Measurements from ENCODE around the gene CNTLN. TPM values are rescaled to one million over a fixed set of nuclear protein-coding genes. Genes with fewer than 3 reads are reported as not detected.

CNTLN gene, protein sequence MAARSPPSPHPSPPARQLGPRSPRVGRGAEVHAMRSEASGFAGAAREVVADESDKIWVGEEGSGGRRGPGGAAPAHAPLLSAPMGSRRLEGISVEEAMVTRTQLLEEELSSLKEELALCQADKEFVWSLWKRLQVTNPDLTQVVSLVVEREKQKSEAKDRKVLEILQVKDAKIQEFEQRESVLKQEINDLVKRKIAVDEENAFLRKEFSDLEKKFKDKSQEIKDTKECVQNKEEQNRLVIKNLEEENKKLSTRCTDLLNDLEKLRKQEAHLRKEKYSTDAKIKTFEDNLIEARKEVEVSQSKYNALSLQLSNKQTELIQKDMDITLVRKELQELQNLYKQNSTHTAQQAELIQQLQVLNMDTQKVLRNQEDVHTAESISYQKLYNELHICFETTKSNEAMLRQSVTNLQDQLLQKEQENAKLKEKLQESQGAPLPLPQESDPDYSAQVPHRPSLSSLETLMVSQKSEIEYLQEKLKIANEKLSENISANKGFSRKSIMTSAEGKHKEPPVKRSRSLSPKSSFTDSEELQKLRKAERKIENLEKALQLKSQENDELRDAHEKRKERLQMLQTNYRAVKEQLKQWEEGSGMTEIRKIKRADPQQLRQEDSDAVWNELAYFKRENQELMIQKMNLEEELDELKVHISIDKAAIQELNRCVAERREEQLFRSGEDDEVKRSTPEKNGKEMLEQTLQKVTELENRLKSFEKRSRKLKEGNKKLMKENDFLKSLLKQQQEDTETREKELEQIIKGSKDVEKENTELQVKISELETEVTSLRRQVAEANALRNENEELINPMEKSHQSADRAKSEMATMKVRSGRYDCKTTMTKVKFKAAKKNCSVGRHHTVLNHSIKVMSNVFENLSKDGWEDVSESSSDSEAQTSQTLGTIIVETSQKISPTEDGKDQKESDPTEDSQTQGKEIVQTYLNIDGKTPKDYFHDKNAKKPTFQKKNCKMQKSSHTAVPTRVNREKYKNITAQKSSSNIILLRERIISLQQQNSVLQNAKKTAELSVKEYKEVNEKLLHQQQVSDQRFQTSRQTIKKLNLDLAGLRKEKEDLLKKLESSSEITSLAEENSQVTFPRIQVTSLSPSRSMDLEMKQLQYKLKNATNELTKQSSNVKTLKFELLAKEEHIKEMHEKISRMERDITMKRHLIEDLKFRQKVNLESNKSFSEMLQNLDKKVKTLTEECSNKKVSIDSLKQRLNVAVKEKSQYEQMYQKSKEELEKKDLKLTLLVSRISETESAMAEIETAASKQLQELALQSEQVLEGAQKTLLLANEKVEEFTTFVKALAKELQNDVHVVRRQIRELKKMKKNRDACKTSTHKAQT (N-terminal part only)
- total RNA-seq (0.51 and 0.94 TPM in 2 replicates), polyA plus RNA-seq (0.06 and 0.30 TPM in 2 replicates), polyA minus RNA-seq (0.09 and 0.29 TPM in 2 replicates)
- total RNA-seq (2013), result 1.1 TPM

DNA sequence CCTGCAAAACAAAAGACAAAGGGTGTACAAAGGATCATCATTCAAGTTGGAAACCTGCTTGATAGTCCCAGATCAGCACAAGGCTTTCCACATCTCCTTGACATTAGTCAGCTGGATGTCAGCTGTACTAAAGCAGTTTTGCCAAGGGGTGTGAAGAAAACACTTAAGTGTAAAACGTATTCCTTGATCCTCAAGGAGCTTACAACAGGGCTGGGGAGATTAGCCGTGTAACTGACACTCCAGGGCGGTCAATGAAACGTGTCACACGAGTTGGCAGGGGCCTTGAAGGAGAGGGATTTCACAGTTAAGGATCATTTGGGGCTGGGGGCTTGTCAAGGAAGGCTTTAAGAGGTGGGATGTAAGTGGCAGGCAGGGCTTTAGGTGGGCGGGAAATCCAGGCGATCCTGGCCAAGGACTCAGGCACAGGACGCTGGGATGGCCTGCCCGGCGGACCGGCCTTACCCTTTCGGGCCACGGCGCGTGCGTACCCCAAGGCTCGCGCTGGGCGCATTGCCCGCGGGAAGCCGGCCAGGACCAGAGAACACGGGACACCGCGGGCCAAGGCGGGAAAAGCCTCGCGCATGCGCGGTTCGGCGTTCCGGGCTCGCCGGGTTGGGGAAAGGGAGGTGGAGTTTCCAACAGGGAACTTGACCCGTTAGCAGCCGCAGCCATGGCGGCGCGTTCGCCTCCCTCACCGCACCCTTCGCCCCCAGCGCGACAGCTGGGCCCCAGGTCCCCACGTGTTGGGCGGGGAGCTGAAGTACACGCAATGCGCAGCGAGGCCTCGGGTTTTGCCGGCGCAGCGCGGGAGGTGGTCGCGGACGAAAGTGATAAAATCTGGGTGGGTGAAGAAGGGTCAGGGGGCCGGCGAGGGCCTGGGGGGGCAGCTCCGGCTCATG, at the start of gene CNTLN:
TSS of gene CNTLN (plus strand) at position 645 of the 899 bp plus-strand sequence. CDS start at position 671, 26 bp downstream.
- Histone ChIP-seq H3K4me2 (replicated peaks; ENCODE audit: low read depth, low read length, poor library complexity, severe bottlenecking) (peak within 1 kb of the TSS; percentile 72), H2AFZ (ENCODE audit: insufficient read depth, low read depth, low read length, poor library complexity, severe bottlenecking) (peak within 1 kb of the TSS; percentile 73), H3K9ac (ENCODE audit: low read length) (peak within 1 kb of the TSS; percentile 57)

More for the DNA sequence above, at the start of gene CNTLN:
- H3K4me3 ChIP-seq (ENCODE audit: control extremely low read depth in 1 of 5, extremely low read depth in 1 of 5, insufficient read depth in 1 of 5, low read depth in 2 of 5, low read length in 4 of 5), result peak within 1 kb of the TSS; percentile 11 to 55 (median 46)
- H3K27me3 ChIP-seq (replicated peaks in 1 of 4; ENCODE audit: control extremely low read depth in 1 of 4, control insufficient read depth in 3 of 4, insufficient read depth in 4 of 4, low read length in 3 of 4), result peaks cover 0 to 10% (median 1%) of the 10 kb centered on the region in 4 experiments
- intact Hi-C loops (cut with micrococcal nuclease), result no loop called here
- DNase-seq (peak; percentile 39), ATAC-seq (ENCODE audit: low read depth) (peak; percentile 51)
- Mint-ChIP-seq H3K27ac (no peak within 1 kb of the TSS), H3K9me3 (ENCODE audit: insufficient read depth) (no peaks in the 10 kb centered on the region), H3K27me3 (peaks cover 12% of the 10 kb centered on the region), H3K4me3 (peak within 1 kb of the TSS; percentile 85), H3K4me1 (peaks cover 17% of the 10 kb centered on the region)
- H3K79me2 ChIP-seq (ENCODE audit: control insufficient read depth, insufficient read depth, low read length), result no peaks in the 10 kb centered on the region
- no peaks in the 10 kb centered on the region for H4K20me1 ChIP-seq (ENCODE audit: control insufficient read depth, insufficient read depth, low read length, poor library complexity, severe bottlenecking)
- ChIA-PET POLR2A (no interaction called here), CTCF (interaction anchor here (0.7 kb wide), 1 partner anchor 18 kb away, joined by 3 read pairs; no protein-coding TSS in a partner anchor)
- 7% methylated on average over 61 of the region's 61 CpGs for WGBS (ENCODE audit: insufficient coverage)
- TF ChIP-seq, protein P1, sequence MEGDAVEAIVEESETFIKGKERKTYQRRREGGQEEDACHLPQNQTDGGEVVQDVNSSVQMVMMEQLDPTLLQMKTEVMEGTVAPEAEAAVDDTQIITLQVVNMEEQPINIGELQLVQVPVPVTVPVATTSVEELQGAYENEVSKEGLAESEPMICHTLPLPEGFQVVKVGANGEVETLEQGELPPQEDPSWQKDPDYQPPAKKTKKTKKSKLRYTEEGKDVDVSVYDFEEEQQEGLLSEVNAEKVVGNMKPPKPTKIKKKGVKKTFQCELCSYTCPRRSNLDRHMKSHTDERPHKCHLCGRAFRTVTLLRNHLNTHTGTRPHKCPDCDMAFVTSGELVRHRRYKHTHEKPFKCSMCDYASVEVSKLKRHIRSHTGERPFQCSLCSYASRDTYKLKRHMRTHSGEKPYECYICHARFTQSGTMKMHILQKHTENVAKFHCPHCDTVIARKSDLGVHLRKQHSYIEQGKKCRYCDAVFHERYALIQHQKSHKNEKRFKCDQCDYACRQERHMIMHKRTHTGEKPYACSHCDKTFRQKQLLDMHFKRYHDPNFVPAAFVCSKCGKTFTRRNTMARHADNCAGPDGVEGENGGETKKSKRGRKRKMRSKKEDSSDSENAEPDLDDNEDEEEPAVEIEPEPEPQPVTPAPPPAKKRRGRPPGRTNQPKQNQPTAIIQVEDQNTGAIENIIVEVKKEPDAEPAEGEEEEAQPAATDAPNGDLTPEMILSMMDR (IDR thresholded peaks at IDR 0.05), result no peak
- no peak for TF ChIP-seq EZH2 (IDR thresholded peaks at IDR 0.05; ENCODE audit: borderline replicate concordance, insufficient read depth, low read depth, low read length, poor library complexity, severe bottlenecking)
- H3K27ac ChIP-seq (ENCODE audit: low read length in 2 of 2), result no peak within 1 kb of the TSS
- no peaks in the 10 kb centered on the region for H3K9me3 ChIP-seq (ENCODE audit: control extremely low read depth in 1 of 3, control insufficient read depth in 2 of 3, insufficient read depth in 1 of 3, low read length in 2 of 3)
- H3K36me3 ChIP-seq (replicated peaks in 1 of 2; ENCODE audit: control extremely low read depth in 1 of 2, control insufficient read depth in 1 of 2, extremely low read depth in 1 of 2, insufficient read depth in 2 of 2, low read length in 1 of 2), result no peaks in the 10 kb centered on the region
- peaks cover 7 to 11% of the 10 kb centered on the region in 2 donors for H3K4me1 ChIP-seq (ENCODE audit: control insufficient read depth in 2 of 2, insufficient read depth in 2 of 2, low read length in 2 of 2)
